Measurements from ENCODE around the gene ANKRD6. TPM values are rescaled to one million over a fixed set of nuclear protein-coding genes. Genes with fewer than 3 reads are reported as not detected.

ANKRD6 gene
- total RNA-seq, 5 donors from 2014 or later (not counting 1 experiment from before 2014, with no cell fraction given): 3.0 to 8.4 (median 5.3) TPM

DNA sequence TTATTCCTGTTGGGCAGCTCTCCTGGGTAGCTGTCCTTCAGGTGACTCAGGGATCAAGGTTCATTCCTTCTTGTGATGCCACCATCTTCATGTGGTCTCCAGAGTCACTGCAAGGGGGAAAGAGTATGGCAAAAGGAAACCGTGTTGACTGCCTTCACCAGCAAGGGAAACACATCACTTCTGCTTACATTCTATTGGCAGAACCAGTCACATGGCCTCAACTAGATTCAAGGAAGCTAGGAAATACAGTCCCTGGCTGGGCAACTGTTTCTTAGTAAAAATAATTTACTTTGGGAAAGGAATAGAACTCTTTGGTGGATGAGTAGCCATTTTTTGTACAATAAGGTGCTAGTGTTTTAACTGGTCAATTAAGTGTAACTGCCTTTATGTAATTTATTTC, 5.3 kb downstream of the ANKRD6 start:
- POLR2A ChIA-PET: no interaction called here
- H3K27me3 ChIP-seq (replicated peaks in 1 of 2; ENCODE audit: control insufficient read depth in 2 of 2, extremely low read depth in 1 of 2, insufficient read depth in 2 of 2, low read length in 1 of 2): peaks cover 0 to 7% of the 10 kb centered on the region in 2 experiments
- no peaks in the 10 kb centered on the region for H3K36me3 Mint-ChIP-seq
- WGBS (ENCODE audit: insufficient coverage): no CpG with 5 or more reads among the region's 1 CpG
- H3K4me1 Mint-ChIP-seq: peaks cover 11 to 22% (median 16%) of the 10 kb centered on the region in 3 donors
- peaks cover 0 to 7% of the 10 kb centered on the region in 2 experiments for H3K4me1 ChIP-seq (ENCODE audit: control insufficient read depth in 1 of 2, extremely low read depth in 1 of 2, insufficient read depth in 2 of 2, low read length in 2 of 2)
- no peak overlapping the region for H3K4me3 ChIP-seq (ENCODE audit: control insufficient read depth in 1 of 2, extremely low read depth in 1 of 2, low read length in 1 of 2)
- no peaks in the 10 kb centered on the region for H3K36me3 ChIP-seq (ENCODE audit: control insufficient read depth in 2 of 2, extremely low read depth in 1 of 2, insufficient read depth in 1 of 2, low read length in 1 of 2)
- H3K9me3 ChIP-seq: no peaks in the 10 kb centered on the region
- H3K9me3 Mint-ChIP-seq: no peaks in the 10 kb centered on the region
- no peak for DNase-seq
- H3K27ac Mint-ChIP-seq: peak overlapping the region in 1 of 2 donors; percentile 44
- peaks cover 0 to 6% of the 10 kb centered on the region in 2 donors for H3K27me3 Mint-ChIP-seq
- no peak overlapping the region for H3K27ac ChIP-seq (ENCODE audit: low read length)
- no peak overlapping the region for H3K4me3 Mint-ChIP-seq
- CTCF ChIA-PET: no interaction called here
- no peak for ATAC-seq (replicated peaks in 1 of 4)

DNA sequence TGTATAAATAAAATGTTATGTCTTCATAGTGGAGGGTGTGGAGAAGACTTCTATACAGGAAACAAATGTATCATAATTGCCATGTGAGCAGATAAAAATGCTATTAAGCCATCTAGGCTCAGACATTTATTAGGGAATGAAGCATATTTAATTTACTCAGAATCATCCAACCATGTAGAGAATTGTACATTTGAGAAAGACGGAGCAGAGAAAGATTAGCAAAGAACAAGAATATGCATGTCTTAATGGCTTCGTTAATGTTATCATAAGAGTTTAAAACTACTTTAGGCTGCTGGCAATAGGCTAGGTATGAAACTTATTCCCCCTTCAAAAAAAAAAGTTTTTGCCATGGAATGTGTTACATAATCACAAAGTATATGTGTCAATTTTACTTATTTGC, 6.1 kb downstream of the ANKRD6 start:
- Histone ChIP-seq H3K4me1 (ENCODE audit: control insufficient read depth in 1 of 2, extremely low read depth in 1 of 2, insufficient read depth in 2 of 2, low read length in 2 of 2) (peaks cover 0 to under 1% of the 10 kb centered on the region in 2 experiments), H3K9me3 (no peaks in the 10 kb centered on the region), H3K27me3 (replicated peaks in 1 of 2; ENCODE audit: control insufficient read depth in 2 of 2, extremely low read depth in 1 of 2, insufficient read depth in 2 of 2, low read length in 1 of 2) (peaks cover 0 to 2% of the 10 kb centered on the region in 2 experiments), H3K4me3 (ENCODE audit: control insufficient read depth in 1 of 2, extremely low read depth in 1 of 2, low read length in 1 of 2) (no peak overlapping the region), H3K27ac (ENCODE audit: low read length) (no peak overlapping the region), H3K36me3 (ENCODE audit: control insufficient read depth in 2 of 2, extremely low read depth in 1 of 2, insufficient read depth in 1 of 2, low read length in 1 of 2) (no peaks in the 10 kb centered on the region)
- ATAC-seq (replicated peaks in 1 of 4): no peak
- H3K4me1 Mint-ChIP-seq: peaks cover 11 to 18% (median 13%) of the 10 kb centered on the region in 3 donors
- peaks cover 0 to 6% of the 10 kb centered on the region in 2 donors for H3K27me3 Mint-ChIP-seq
- ChIA-PET CTCF (no interaction called here), POLR2A (no interaction called here)
- H3K27ac Mint-ChIP-seq: no peak overlapping the region
- WGBS (ENCODE audit: insufficient coverage): no CpG with 5 or more reads among the region's 2 CpGs
- H3K9me3 Mint-ChIP-seq: no peaks in the 10 kb centered on the region
- no peak for DNase-seq
- H3K4me3 Mint-ChIP-seq: no peak overlapping the region
- H3K36me3 Mint-ChIP-seq: no peaks in the 10 kb centered on the region

DNA sequence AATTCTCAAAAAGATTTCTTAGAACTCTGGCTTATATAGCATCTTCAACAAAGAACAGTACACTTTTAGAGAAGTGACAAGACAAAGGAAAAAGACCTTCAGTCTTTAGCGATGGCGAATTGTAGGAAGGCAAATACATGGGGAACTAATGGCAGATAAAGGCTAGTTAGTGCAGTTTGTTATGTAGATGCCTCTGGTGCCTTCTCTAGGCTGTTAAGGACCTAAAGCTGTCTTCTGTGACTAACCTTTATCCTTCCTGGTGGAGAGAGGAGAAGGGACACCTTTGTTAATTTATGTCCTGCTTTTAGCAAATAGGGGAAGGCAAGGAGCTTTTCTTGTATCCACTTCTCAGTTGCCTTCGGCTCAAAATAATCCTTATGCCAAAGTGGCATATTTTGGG, 7.2 kb downstream of the ANKRD6 start:
- Histone ChIP-seq H3K36me3 (ENCODE audit: control insufficient read depth in 2 of 2, extremely low read depth in 1 of 2, insufficient read depth in 1 of 2, low read length in 1 of 2) (no peaks in the 10 kb centered on the region), H3K4me3 (ENCODE audit: control insufficient read depth in 1 of 2, extremely low read depth in 1 of 2, low read length in 1 of 2) (no peak overlapping the region), H3K27ac (ENCODE audit: low read length) (no peak overlapping the region), H3K9me3 (no peaks in the 10 kb centered on the region), H3K27me3 (replicated peaks in 1 of 2; ENCODE audit: control insufficient read depth in 2 of 2, extremely low read depth in 1 of 2, insufficient read depth in 2 of 2, low read length in 1 of 2) (peaks cover 0 to 2% of the 10 kb centered on the region in 2 experiments), H3K4me1 (ENCODE audit: control insufficient read depth in 1 of 2, extremely low read depth in 1 of 2, insufficient read depth in 2 of 2, low read length in 2 of 2) (no peaks in the 10 kb centered on the region)
- no peaks in the 10 kb centered on the region for H3K36me3 Mint-ChIP-seq
- WGBS (ENCODE audit: insufficient coverage): no CpG with 5 or more reads among the region's 3 CpGs
- H3K4me3 Mint-ChIP-seq: no peak overlapping the region
- ChIA-PET POLR2A (no interaction called here), CTCF (interaction anchor here in 1 of 2 donors (0.5 to 1.1 kb wide), 3 partner anchors 12 to 830 kb away, joined by 3 to 10 read pairs (median 4); no protein-coding TSS in a partner anchor)
- no peaks in the 10 kb centered on the region for H3K9me3 Mint-ChIP-seq
- DNase-seq (no peak), ATAC-seq (replicated peaks in 1 of 4) (no peak)
- no peak overlapping the region for H3K27ac Mint-ChIP-seq
- H3K27me3 Mint-ChIP-seq: peaks cover 0 to 6% of the 10 kb centered on the region in 2 donors
- peaks cover 1 to 13% (median 6%) of the 10 kb centered on the region in 3 donors for H3K4me1 Mint-ChIP-seq

DNA sequence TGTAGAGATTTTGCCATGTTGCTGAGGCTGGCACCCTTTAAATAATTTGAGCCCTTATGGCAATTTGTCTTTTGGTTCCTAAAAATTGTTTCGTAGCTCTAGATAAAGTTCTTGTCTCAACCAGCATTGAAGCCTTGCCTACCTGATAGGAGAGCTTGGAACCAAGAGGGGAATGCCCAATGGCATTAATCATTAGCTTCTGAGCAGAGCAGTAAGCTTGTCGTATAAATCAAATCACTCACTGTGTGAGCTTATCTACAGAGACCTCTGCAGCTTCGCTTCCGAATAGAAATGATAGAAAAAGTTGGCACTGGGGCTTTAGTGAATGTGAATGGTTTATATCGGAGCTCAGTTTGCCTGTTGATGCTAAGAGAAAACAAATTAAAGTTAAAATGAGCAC, 10.7 kb downstream of the ANKRD6 start:
- Mint-ChIP-seq H3K4me1 (no peaks in the 10 kb centered on the region), H3K27me3 (peaks cover 0 to 6% of the 10 kb centered on the region in 2 donors), H3K27ac (no peak overlapping the region), H3K9me3 (no peaks in the 10 kb centered on the region), H3K4me3 (no peak overlapping the region), H3K36me3 (no peaks in the 10 kb centered on the region)
- no peaks in the 10 kb centered on the region for H3K9me3 ChIP-seq
- DNase-seq: no peak
- H3K36me3 ChIP-seq (ENCODE audit: control insufficient read depth in 2 of 2, extremely low read depth in 1 of 2, insufficient read depth in 1 of 2, low read length in 1 of 2): no peaks in the 10 kb centered on the region
- ChIA-PET CTCF (interaction anchor here in 1 of 2 donors (0.5 to 0.9 kb wide), 2 partner anchors 8 to 10 kb away, joined by 3 read pairs; no protein-coding TSS in a partner anchor), POLR2A (interaction anchor here (0.6 kb wide), 2 partner anchors 15 to 52 kb away, joined by 3 to 5 read pairs; no protein-coding TSS in a partner anchor)
- no peaks in the 10 kb centered on the region for H3K4me1 ChIP-seq (ENCODE audit: control insufficient read depth in 1 of 2, extremely low read depth in 1 of 2, insufficient read depth in 2 of 2, low read length in 2 of 2)
- no peak for ATAC-seq (replicated peaks in 1 of 4)
- H3K4me3 ChIP-seq (ENCODE audit: control insufficient read depth in 1 of 2, extremely low read depth in 1 of 2, low read length in 1 of 2): no peak overlapping the region
- no peak overlapping the region for H3K27ac ChIP-seq (ENCODE audit: low read length)
- peaks cover 0 to 2% of the 10 kb centered on the region in 2 experiments for H3K27me3 ChIP-seq (replicated peaks in 1 of 2; ENCODE audit: control insufficient read depth in 2 of 2, extremely low read depth in 1 of 2, insufficient read depth in 2 of 2, low read length in 1 of 2)
- 86% methylated on average over 1 of the region's 5 CpGs for WGBS (ENCODE audit: insufficient coverage)

DNA sequence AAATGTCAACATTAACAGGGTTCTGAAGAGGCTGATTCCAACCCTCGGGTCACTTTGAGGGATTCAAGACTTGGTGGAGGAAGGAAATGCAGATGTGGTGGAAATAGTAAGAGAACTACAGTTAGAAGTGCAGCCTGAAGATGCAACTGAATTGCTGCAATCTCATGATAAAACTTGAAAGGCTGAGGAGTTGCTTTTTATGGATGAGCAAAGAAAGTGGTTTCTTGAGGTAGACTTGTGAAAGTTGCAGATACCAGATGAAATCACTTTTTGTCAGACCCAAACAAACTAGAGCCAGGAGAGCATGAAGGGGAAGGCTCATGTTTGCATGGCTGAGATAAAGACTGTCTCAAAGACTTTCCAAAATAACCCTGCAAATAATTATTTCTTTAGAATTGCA, 16.2 kb downstream of the ANKRD6 start:
- H3K36me3 ChIP-seq (ENCODE audit: control insufficient read depth in 2 of 2, extremely low read depth in 1 of 2, insufficient read depth in 1 of 2, low read length in 1 of 2): no peaks in the 10 kb centered on the region
- DNase-seq (no peak), ATAC-seq (replicated peaks in 1 of 4) (no peak)
- no peaks in the 10 kb centered on the region for H3K4me1 Mint-ChIP-seq
- POLR2A ChIA-PET: no interaction called here
- H3K27ac Mint-ChIP-seq: no peak overlapping the region
- H3K4me3 ChIP-seq (ENCODE audit: control insufficient read depth in 1 of 2, extremely low read depth in 1 of 2, low read length in 1 of 2): no peak overlapping the region
- CTCF ChIA-PET: no interaction called here
- H3K36me3 Mint-ChIP-seq: no peaks in the 10 kb centered on the region
- H3K4me1 ChIP-seq (ENCODE audit: control insufficient read depth in 1 of 2, extremely low read depth in 1 of 2, insufficient read depth in 2 of 2, low read length in 2 of 2): no peaks in the 10 kb centered on the region
- 22% methylated on average over 1 of the region's 1 CpG for WGBS (ENCODE audit: insufficient coverage)
- H3K4me3 Mint-ChIP-seq: no peak overlapping the region
- H3K27me3 ChIP-seq (replicated peaks in 1 of 2; ENCODE audit: control insufficient read depth in 2 of 2, extremely low read depth in 1 of 2, insufficient read depth in 2 of 2, low read length in 1 of 2): no peaks in the 10 kb centered on the region
- no peaks in the 10 kb centered on the region for H3K9me3 Mint-ChIP-seq
- no peaks in the 10 kb centered on the region for H3K27me3 Mint-ChIP-seq
- H3K27ac ChIP-seq (ENCODE audit: low read length): no peak overlapping the region
- H3K9me3 ChIP-seq: no peaks in the 10 kb centered on the region

DNA sequence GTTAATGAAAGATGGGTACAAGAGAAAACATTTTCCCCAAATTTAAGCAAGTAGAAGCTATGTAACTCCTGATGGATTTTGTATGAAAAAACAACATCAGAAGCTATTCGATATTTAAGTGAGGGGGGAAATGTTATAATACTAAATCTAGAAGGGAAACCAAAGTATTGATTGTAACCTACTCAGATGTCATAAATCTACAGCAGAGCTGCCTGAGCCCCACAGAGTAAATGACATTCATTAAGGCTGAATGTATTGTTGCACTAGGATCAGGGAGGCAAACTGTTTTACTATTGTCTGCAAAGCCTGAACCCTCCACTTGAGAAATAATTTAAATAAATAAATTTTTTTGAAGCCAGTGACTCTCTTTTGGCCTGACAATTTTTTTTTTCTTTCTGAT, 19.3 kb downstream of the ANKRD6 start:
- H3K27ac ChIP-seq (ENCODE audit: low read length): no peak overlapping the region
- ChIA-PET CTCF (interaction anchor here in 1 of 2 donors (0.6 to 0.7 kb wide), 2 partner anchors 9 to 12 kb away, joined by 3 read pairs; no protein-coding TSS in a partner anchor), POLR2A (interaction anchor here in 1 of 2 donors (0.6 kb wide), 1 partner anchor 531 kb away, joined by 4 read pairs; no protein-coding TSS in a partner anchor)
- DNase-seq (no peak), ATAC-seq (replicated peaks in 1 of 4) (no peak)
- H3K4me1 ChIP-seq (ENCODE audit: control insufficient read depth in 1 of 2, extremely low read depth in 1 of 2, insufficient read depth in 2 of 2, low read length in 2 of 2): no peaks in the 10 kb centered on the region
- Mint-ChIP-seq H3K27ac (no peak overlapping the region), H3K4me1 (no peaks in the 10 kb centered on the region), H3K36me3 (peaks cover 5% of the 10 kb centered on the region), H3K27me3 (no peaks in the 10 kb centered on the region), H3K4me3 (no peak overlapping the region), H3K9me3 (no peaks in the 10 kb centered on the region)
- no peaks in the 10 kb centered on the region for H3K27me3 ChIP-seq (replicated peaks in 1 of 2; ENCODE audit: control insufficient read depth in 2 of 2, extremely low read depth in 1 of 2, insufficient read depth in 2 of 2, low read length in 1 of 2)
- no peak overlapping the region for H3K4me3 ChIP-seq (ENCODE audit: control insufficient read depth in 1 of 2, extremely low read depth in 1 of 2, low read length in 1 of 2)
- WGBS (ENCODE audit: insufficient coverage): no CpG with 5 or more reads among the region's 1 CpG
- H3K9me3 ChIP-seq: no peaks in the 10 kb centered on the region
- H3K36me3 ChIP-seq (ENCODE audit: control insufficient read depth in 2 of 2, extremely low read depth in 1 of 2, insufficient read depth in 1 of 2, low read length in 1 of 2): no peaks in the 10 kb centered on the region
